Endodermal cell (in vitro differentiated cells): ENCODE results near the gene GABRG3. TPM values are rescaled to one million over a fixed set of nuclear protein-coding genes. Genes with fewer than 3 reads are reported as not detected.

Source experiments
- DNase-seq: peaks from one replicate; pipeline ENCODE4 v3.0.0-alpha.2; 2017
- H3K27ac ChIP-seq: 2 replicates; pipeline ENCODE4 v1.5.1; 2013; ENCODE audit warnings: mild to moderate bottlenecking, low read depth, low read length, moderate library complexity
- H3K27me3 ChIP-seq: 2 replicates; pipeline ENCODE4 v1.6.1; 2013; ENCODE audit warnings: mild to moderate bottlenecking, low read length, moderate library complexity; ENCODE audit not compliant: insufficient read depth, control insufficient read depth, poor library complexity, severe bottlenecking
- H3K36me3 ChIP-seq: 2 replicates; pipeline ENCODE4 v1.7.0; 2013; ENCODE audit warnings: mild to moderate bottlenecking, low read length, moderate library complexity; ENCODE audit not compliant: control insufficient read depth, insufficient read depth
- H3K4me1 ChIP-seq: one replicate; pipeline ENCODE4 v1.7.0; 2013; ENCODE audit warnings: low read length; ENCODE audit not compliant: control insufficient read depth, insufficient read depth
- H3K4me3 ChIP-seq: 2 replicates; pipeline ENCODE4 v1.5.1; 2013; ENCODE audit warnings: mild to moderate bottlenecking, low read length, moderate library complexity
- H3K9ac ChIP-seq: 2 replicates; pipeline ENCODE4 v1.6.1; 2013; ENCODE audit warnings: mild to moderate bottlenecking, low read length, moderate library complexity; ENCODE audit not compliant: poor library complexity, severe bottlenecking; ENCODE audit errors: extremely low read depth
- H3K9me3 ChIP-seq: 2 replicates; pipeline ENCODE4 v1.6.1; 2013; ENCODE audit warnings: mild to moderate bottlenecking, low read length, moderate library complexity; ENCODE audit not compliant: control insufficient read depth
- H3K27ac Mint-ChIP-seq: 2 replicates; pipeline ENCODE4 v1.8.0; 2020; ENCODE audit warnings: mixed read lengths
- H3K27me3 Mint-ChIP-seq: 2 replicates; pipeline ENCODE4 v1.8.0; 2021; ENCODE audit warnings: mild to moderate bottlenecking, mixed read lengths; ENCODE audit not compliant: insufficient read depth
- H3K36me3 Mint-ChIP-seq: 2 replicates; pipeline ENCODE4 v1.8.0; 2020; ENCODE audit warnings: low read depth, mixed read lengths
- H3K4me1 Mint-ChIP-seq: 2 replicates; pipeline ENCODE4 v1.8.0; 2020; ENCODE audit warnings: mixed read lengths
- H3K4me3 Mint-ChIP-seq: 2 replicates; pipeline ENCODE4 v1.8.0; 2020; ENCODE audit warnings: mild to moderate bottlenecking, moderate library complexity, mixed read lengths
- H3K9me3 Mint-ChIP-seq: 2 replicates; pipeline ENCODE4 v1.8.0; 2020; ENCODE audit warnings: mild to moderate bottlenecking, mixed read lengths
- CTCF ChIP-seq: fragments of 200-600 bp; sonication (generic); conservative IDR thresholded peaks from 2 replicates; pipeline ENCODE4 v1.5.0; 2021; ENCODE audit warnings: antibody characterized with exemption, mild to moderate bottlenecking
- WGBS, 2 experiments: methylation state at CpG; one replicate each; pipeline versions ENCODE4 v1.1.5 to v1.1.7; 2013; ENCODE audit warnings: missing lambda C conversion rate in 2 of 2, mixed read lengths in 1 of 2; ENCODE audit not compliant: insufficient coverage in 1 of 2, insufficient read length in 1 of 2; 5-methylcytosine and 5-hydroxymethylcytosine counted together
- total RNA-seq, 2 donors: library from RNA; stranded (reverse); fragmentation: NEBNext Ultra II Directional in 1 of 2; extraction: Animal tissue kit (Norgen Biotek cat#: 25700) in 1 of 2; gene quantifications; 2 replicates in 1 of 2; 3 replicates in 1 of 2; pipeline ENCODE4 v1.2.1, GENCODE V29; 2021

GABRG3 gene
- total RNA-seq, 2 donors from 2014 or later = 0.48 to 0.84 TPM

GRCh38 chr15:27573805-27574485, 603.0 kb downstream of the GABRG3 start:
- H3K9ac ChIP-seq = no peak overlapping the region
- no peak for TF ChIP-seq CTCF
- H3K36me3 ChIP-seq = no peaks in the 10 kb centered on the region
- H3K4me1 ChIP-seq = no peaks in the 10 kb centered on the region
- no peak overlapping the region for H3K4me3 ChIP-seq
- no peaks in the 10 kb centered on the region for H3K9me3 ChIP-seq
- no peaks in the 10 kb centered on the region for H3K27me3 ChIP-seq
- Mint-ChIP-seq H3K9me3 (no peaks in the 10 kb centered on the region), H3K27me3 (no peaks in the 10 kb centered on the region), H3K27ac (no peak overlapping the region), H3K4me3 (no peak overlapping the region), H3K4me1 (peaks cover 6% of the 10 kb centered on the region), H3K36me3 (no peaks in the 10 kb centered on the region)
- 88 to 90% methylated on average over 22 to 26 of the region's 26 CpGs for WGBS, 2 experiments
- H3K27ac ChIP-seq = no peak overlapping the region
- DNase-seq = no peak

- H3K9ac ChIP-seq = no peak overlapping the region
- H3K27me3 ChIP-seq = no peaks in the 10 kb centered on the region
- H3K4me1 ChIP-seq = no peaks in the 10 kb centered on the region
- H3K27ac ChIP-seq = no peak overlapping the region
- Mint-ChIP-seq H3K27ac (no peak overlapping the region), H3K4me3 (no peak overlapping the region), H3K36me3 (no peaks in the 10 kb centered on the region), H3K9me3 (no peaks in the 10 kb centered on the region), H3K4me1 (peaks cover 6% of the 10 kb centered on the region), H3K27me3 (no peaks in the 10 kb centered on the region)
- no peak overlapping the region for H3K4me3 ChIP-seq
- no peaks in the 10 kb centered on the region for H3K36me3 ChIP-seq
- DNase-seq = no peak
- no peaks in the 10 kb centered on the region for H3K9me3 ChIP-seq
- TF ChIP-seq CTCF = no peak
- WGBS, 2 experiments = 95% methylated on average over 16 to 20 of the region's 20 CpGs
These were observed 603.6 kb downstream of the GABRG3 start for GRCh38 chr15:27574541-27575054.

DNA sequence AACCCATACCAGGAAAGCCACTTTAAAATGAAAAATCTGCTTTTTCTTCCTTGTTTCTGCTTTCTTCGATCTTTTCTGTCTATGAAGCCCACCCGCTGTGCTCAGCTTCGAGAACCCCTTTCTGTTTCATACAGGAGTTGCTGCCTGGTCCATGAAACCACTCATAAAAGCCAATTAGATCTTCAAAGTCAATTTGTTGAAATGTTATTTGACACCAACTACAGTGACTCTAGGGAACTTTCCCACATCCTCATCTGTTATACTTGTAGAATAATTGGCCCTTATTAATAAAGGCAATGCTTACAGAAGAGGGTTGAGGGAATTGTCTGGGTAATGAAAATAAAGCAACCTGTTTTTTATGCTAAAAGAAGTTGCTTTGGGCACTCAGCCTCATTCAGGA, 604.5 kb downstream of the GABRG3 start:
- no peak overlapping the region for H3K4me3 ChIP-seq
- Mint-ChIP-seq H3K27ac (no peak overlapping the region), H3K36me3 (no peaks in the 10 kb centered on the region), H3K9me3 (no peaks in the 10 kb centered on the region), H3K27me3 (no peaks in the 10 kb centered on the region), H3K4me3 (no peak overlapping the region), H3K4me1 (peaks cover 6% of the 10 kb centered on the region)
- H3K27ac ChIP-seq = no peak overlapping the region
- DNase-seq = no peak
- no peak overlapping the region for H3K9ac ChIP-seq
- TF ChIP-seq CTCF = no peak
- no peaks in the 10 kb centered on the region for H3K4me1 ChIP-seq
- no peaks in the 10 kb centered on the region for H3K9me3 ChIP-seq
- H3K27me3 ChIP-seq = no peaks in the 10 kb centered on the region
- WGBS, 2 experiments = 79 to 96% methylated on average over 3 of the region's 3 CpGs
- no peaks in the 10 kb centered on the region for H3K36me3 ChIP-seq
